HCT116 (cell line): ENCODE measurements around the gene TEAD1.

ENCODE experiments used
- ATF3 ChIP-seq: IDR thresholded peaks from 2 replicates; pipeline ENCODE4 v1.6.1; 2012
- CTCF ChIP-seq, 3 experiments: fragments of 200-600 bp in 1 of 3; sonication (generic) in 1 of 3; IDR thresholded peaks in 2 of 3; conservative IDR thresholded peaks in 1 of 3; 2 replicates each; pipeline ENCODE4 v1.5.1; 2012 to 2017; ENCODE audit warnings: low read depth in 2 of 3, low read length in 2 of 3, antibody characterized with exemption in 1 of 3, borderline replicate concordance in 1 of 3, control low read depth in 1 of 3, mild to moderate bottlenecking in 1 of 3, mixed read lengths in 1 of 3, mixed run types in 1 of 3, moderate library complexity in 1 of 3; ENCODE audit not compliant: insufficient read depth in 1 of 3
- EZH2 ChIP-seq: fragments of 200-600 bp; sonication (generic); IDR thresholded peaks from 2 replicates; pipeline ENCODE4 v1.6.1; 2017; ENCODE audit warnings: antibody characterized with exemption, mixed run types
- JUND ChIP-seq: IDR thresholded peaks from 2 replicates; pipeline ENCODE4 v1.6.1; 2012
- POLR2A ChIP-seq: IDR thresholded peaks from 2 replicates; pipeline ENCODE4 v1.7.0; 2011; ENCODE audit warnings: borderline replicate concordance; ENCODE audit not compliant: insufficient read depth, insufficient read length; ENCODE audit errors: extremely low read depth
- ZNF274 ChIP-seq: fragments of 200-500 bp; sonication (Bioruptor generic); IDR thresholded peaks from 2 replicates; pipeline ENCODE4 v1.6.1; 2014; ENCODE audit warnings: mild to moderate bottlenecking, low read depth, low read length, inconsistent platforms

GRCh38 chr11:12842933-12843636 is 168.9 kb downstream of the TEAD1 start:
- TF ChIP-seq CTCF (IDR thresholded peaks at IDR 0.05 in 2 of 3, conservative IDR thresholded peaks at IDR 0.05 in 1 of 3; ENCODE audit: borderline replicate concordance in 1 of 3, insufficient read depth in 1 of 3, low read depth in 2 of 3, low read length in 2 of 3) (no peak), POLR2A (no peak), JUND (no peak), ZNF274 (no peak), EZH2 (no peak), ATF3 (no peak)
